ENCODE data around the gene TAF3. TPM values are rescaled to one million over a fixed set of nuclear protein-coding genes. Genes with fewer than 3 reads are reported as not detected.
A peak's percentile ranks its signal among the peaks of the same experiment; 100 is the strongest.

The TAF3 gene
- total and polyA plus RNA-seq, 2 donors (not counting 1 experiment from before 2014, with no cell fraction given) = 7.0 to 20.1 TPM

DNA sequence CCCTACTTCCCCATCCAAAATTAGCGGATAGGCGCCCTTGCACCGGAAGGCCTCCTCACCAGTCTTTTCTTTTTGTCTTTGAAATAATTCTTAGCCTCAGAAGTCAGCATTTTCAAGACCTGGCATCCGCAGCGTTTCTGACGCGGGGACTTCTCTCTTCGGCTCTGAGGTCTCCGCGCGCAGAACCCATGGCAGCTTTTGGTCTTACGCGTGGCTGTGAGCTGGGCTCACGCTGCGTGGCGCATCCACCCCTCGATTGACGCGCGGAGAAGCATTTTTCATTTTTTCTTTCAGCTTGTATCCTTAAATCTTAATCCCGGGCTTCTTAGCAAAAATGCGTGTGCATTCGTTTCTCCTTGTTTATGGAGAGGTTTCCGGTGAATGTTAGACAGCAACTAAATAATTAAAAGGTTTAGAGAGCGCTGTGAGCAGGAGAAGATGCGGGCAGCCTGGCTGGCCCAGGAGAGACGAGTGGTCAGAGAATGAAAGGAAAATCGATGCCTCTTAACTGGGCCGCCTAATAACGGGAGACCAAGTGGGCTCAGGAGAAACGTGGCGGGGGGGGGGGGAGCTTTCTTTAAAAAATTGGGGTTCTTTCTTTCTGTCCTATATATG lies 234.1 kb downstream of the TAF3 start:
- Histone ChIP-seq H4K20me1 (ENCODE audit: control insufficient read depth, insufficient read depth, low read length, poor library complexity, severe bottlenecking) (no peaks in the 10 kb centered on the region), H3K27ac (ENCODE audit: low read length in 2 of 2) (no peak overlapping the region), H3K4me3 (ENCODE audit: control extremely low read depth in 1 of 5, extremely low read depth in 1 of 5, insufficient read depth in 1 of 5, low read depth in 2 of 5, low read length in 4 of 5) (no peak overlapping the region), H3K9ac (ENCODE audit: low read length) (no peak overlapping the region), H3K9me3 (ENCODE audit: control extremely low read depth in 1 of 3, control insufficient read depth in 2 of 3, insufficient read depth in 1 of 3, low read length in 2 of 3) (peaks cover 0 to 71% (median 0%) of the 10 kb centered on the region in 3 donors), H3K27me3 (replicated peaks in 1 of 4; ENCODE audit: control extremely low read depth in 1 of 4, control insufficient read depth in 3 of 4, insufficient read depth in 4 of 4, low read length in 3 of 4) (peaks cover 0 to 94% (median 56%) of the 10 kb centered on the region in 4 experiments), H3K4me1 (ENCODE audit: control insufficient read depth in 2 of 2, insufficient read depth in 2 of 2, low read length in 2 of 2) (peaks cover 83 to 91% of the 10 kb centered on the region in 2 donors), H3K4me2 (replicated peaks; ENCODE audit: low read depth, low read length, poor library complexity, severe bottlenecking) (peak overlapping the region; percentile 84), H2AFZ (ENCODE audit: insufficient read depth, low read depth, low read length, poor library complexity, severe bottlenecking) (no peak overlapping the region), H3K79me2 (ENCODE audit: control insufficient read depth, insufficient read depth, low read length) (no peaks in the 10 kb centered on the region), H3K36me3 (replicated peaks in 1 of 2; ENCODE audit: control extremely low read depth in 1 of 2, control insufficient read depth in 1 of 2, extremely low read depth in 1 of 2, insufficient read depth in 2 of 2, low read length in 1 of 2) (no peaks in the 10 kb centered on the region)
- TF ChIP-seq, protein P1, sequence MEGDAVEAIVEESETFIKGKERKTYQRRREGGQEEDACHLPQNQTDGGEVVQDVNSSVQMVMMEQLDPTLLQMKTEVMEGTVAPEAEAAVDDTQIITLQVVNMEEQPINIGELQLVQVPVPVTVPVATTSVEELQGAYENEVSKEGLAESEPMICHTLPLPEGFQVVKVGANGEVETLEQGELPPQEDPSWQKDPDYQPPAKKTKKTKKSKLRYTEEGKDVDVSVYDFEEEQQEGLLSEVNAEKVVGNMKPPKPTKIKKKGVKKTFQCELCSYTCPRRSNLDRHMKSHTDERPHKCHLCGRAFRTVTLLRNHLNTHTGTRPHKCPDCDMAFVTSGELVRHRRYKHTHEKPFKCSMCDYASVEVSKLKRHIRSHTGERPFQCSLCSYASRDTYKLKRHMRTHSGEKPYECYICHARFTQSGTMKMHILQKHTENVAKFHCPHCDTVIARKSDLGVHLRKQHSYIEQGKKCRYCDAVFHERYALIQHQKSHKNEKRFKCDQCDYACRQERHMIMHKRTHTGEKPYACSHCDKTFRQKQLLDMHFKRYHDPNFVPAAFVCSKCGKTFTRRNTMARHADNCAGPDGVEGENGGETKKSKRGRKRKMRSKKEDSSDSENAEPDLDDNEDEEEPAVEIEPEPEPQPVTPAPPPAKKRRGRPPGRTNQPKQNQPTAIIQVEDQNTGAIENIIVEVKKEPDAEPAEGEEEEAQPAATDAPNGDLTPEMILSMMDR (IDR thresholded peaks at IDR 0.05) = no peak
- no peak for TF ChIP-seq EZH2 (IDR thresholded peaks at IDR 0.05; ENCODE audit: borderline replicate concordance, insufficient read depth, low read depth, low read length, poor library complexity, severe bottlenecking)
- ChIA-PET POLR2A (no interaction called here), CTCF (interaction anchor here (0.6 kb wide), 1 partner anchor 249 kb away, joined by 3 read pairs; no protein-coding TSS in a partner anchor)
- peak overlapping the region; percentile 65 for H3K4me3 Mint-ChIP-seq
- WGBS (ENCODE audit: insufficient coverage) = 20% methylated on average over 20 of the region's 32 CpGs
- H3K27me3 Mint-ChIP-seq = peaks cover 47% of the 10 kb centered on the region
- H3K4me1 Mint-ChIP-seq = peaks cover 48% of the 10 kb centered on the region
- ATAC-seq (ENCODE audit: low read depth) (no peak), DNase-seq (peak; percentile 54)
- peak overlapping the region; percentile 38 for H3K27ac Mint-ChIP-seq
- intact Hi-C loops (cut with micrococcal nuclease) = loop anchor here (1.0 to 10.0 kb wide), 2 partner anchors 9 to 578 kb away; no protein-coding TSS in a partner anchor
- no peaks in the 10 kb centered on the region for H3K9me3 Mint-ChIP-seq (ENCODE audit: insufficient read depth)

DNA sequence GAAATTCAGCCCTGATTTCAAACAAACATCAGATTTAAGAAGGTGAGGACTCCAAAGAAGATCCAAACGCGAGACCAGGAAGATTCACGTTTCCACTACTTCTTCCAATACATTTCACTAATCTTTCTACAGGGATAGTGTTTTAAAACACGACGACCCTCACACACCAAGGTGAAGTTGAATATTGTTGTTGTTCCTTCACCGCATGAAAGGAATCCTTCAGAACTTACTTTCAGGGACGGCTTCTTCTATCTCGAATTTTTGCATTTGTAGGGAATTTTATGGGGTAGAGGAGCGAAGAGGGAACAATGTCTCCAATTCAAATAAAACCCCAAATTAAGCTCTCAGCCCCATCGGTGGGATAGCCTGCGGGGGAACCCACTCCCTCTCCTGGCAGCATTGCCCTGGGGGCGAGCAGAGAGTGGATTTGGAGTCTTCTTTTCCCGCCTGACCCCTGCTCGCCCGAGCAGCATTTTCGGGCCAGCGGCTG lies 234.7 kb downstream of the TAF3 start:
- H3K4me3 Mint-ChIP-seq = peak overlapping the region; percentile 65
- WGBS (ENCODE audit: insufficient coverage) = 3% methylated on average over 8 of the region's 17 CpGs
- Histone ChIP-seq H3K36me3 (replicated peaks in 1 of 2; ENCODE audit: control extremely low read depth in 1 of 2, control insufficient read depth in 1 of 2, extremely low read depth in 1 of 2, insufficient read depth in 2 of 2, low read length in 1 of 2) (no peaks in the 10 kb centered on the region), H2AFZ (ENCODE audit: insufficient read depth, low read depth, low read length, poor library complexity, severe bottlenecking) (no peak overlapping the region), H3K79me2 (ENCODE audit: control insufficient read depth, insufficient read depth, low read length) (no peaks in the 10 kb centered on the region), H3K4me2 (replicated peaks; ENCODE audit: low read depth, low read length, poor library complexity, severe bottlenecking) (peak overlapping the region; percentile 69), H3K4me1 (ENCODE audit: control insufficient read depth in 2 of 2, insufficient read depth in 2 of 2, low read length in 2 of 2) (peaks cover 83 to 90% of the 10 kb centered on the region in 2 donors), H3K9ac (ENCODE audit: low read length) (no peak overlapping the region), H3K27ac (ENCODE audit: low read length in 2 of 2) (no peak overlapping the region), H4K20me1 (ENCODE audit: control insufficient read depth, insufficient read depth, low read length, poor library complexity, severe bottlenecking) (no peaks in the 10 kb centered on the region), H3K27me3 (replicated peaks in 1 of 4; ENCODE audit: control extremely low read depth in 1 of 4, control insufficient read depth in 3 of 4, insufficient read depth in 4 of 4, low read length in 3 of 4) (peaks cover 0 to 93% (median 52%) of the 10 kb centered on the region in 4 experiments), H3K4me3 (ENCODE audit: control extremely low read depth in 1 of 5, extremely low read depth in 1 of 5, insufficient read depth in 1 of 5, low read depth in 2 of 5, low read length in 4 of 5) (no peak overlapping the region), H3K9me3 (ENCODE audit: control extremely low read depth in 1 of 3, control insufficient read depth in 2 of 3, insufficient read depth in 1 of 3, low read length in 2 of 3) (peaks cover 0 to 68% (median 0%) of the 10 kb centered on the region in 3 donors)
- no peak for TF ChIP-seq EZH2 (IDR thresholded peaks at IDR 0.05; ENCODE audit: borderline replicate concordance, insufficient read depth, low read depth, low read length, poor library complexity, severe bottlenecking)
- TF ChIP-seq, protein P1 (IDR thresholded peaks at IDR 0.05) = peak; percentile 26
- ChIA-PET CTCF (interaction anchor here (0.6 kb wide), 1 partner anchor 248 kb away, joined by 3 read pairs; no protein-coding TSS in a partner anchor), POLR2A (no interaction called here)
- intact Hi-C loops (cut with micrococcal nuclease) = loop anchor here (1.0 to 10.0 kb wide), 2 partner anchors 10 to 578 kb away; no protein-coding TSS in a partner anchor
- DNase-seq (no peak), ATAC-seq (ENCODE audit: low read depth) (no peak)
- peaks cover 43% of the 10 kb centered on the region for H3K4me1 Mint-ChIP-seq
- no peaks in the 10 kb centered on the region for H3K9me3 Mint-ChIP-seq (ENCODE audit: insufficient read depth)
- peaks cover 42% of the 10 kb centered on the region for H3K27me3 Mint-ChIP-seq
- peak overlapping the region; percentile 32 for H3K27ac Mint-ChIP-seq
